Bronchial epithelial cell (primary cell): ENCODE data around the gene ITIH5. TPM values are rescaled to one million over a fixed set of nuclear protein-coding genes. Genes with fewer than 3 reads are reported as not detected.

Source experiments
- DNase-seq: peaks from one replicate; pipeline ENCODE4 v3.0.0-alpha.2; 2010; ENCODE audit warnings: low read depth
- FAIRE-seq: peaks from 2 replicates; lab custom pipeline; 2011; peaks lifted over from hg19 to GRCh38; lab: Jason Lieb, UNC
- H3K27me3 ChIP-seq: 2 replicates; pipeline ENCODE4 v1.5.1; 2011; ENCODE audit warnings: low read length; ENCODE audit not compliant: control insufficient read depth, insufficient read depth
- H3K36me3 ChIP-seq: 2 replicates; pipeline ENCODE4 v1.5.1; 2011; ENCODE audit warnings: low read length; ENCODE audit not compliant: control insufficient read depth, insufficient read depth
- H3K4me3 ChIP-seq: 2 replicates; pipeline ENCODE4 v1.5.1; 2011; ENCODE audit warnings: mild to moderate bottlenecking, low read depth, low read length, control low read depth
- total RNA-seq: library from RNA; depleted of rRNA; stranded (reverse); fragments of >200 nt; gene quantifications from 2 replicates; pipeline ENCODE4 v1.2.1, GENCODE V29; 2014
- TF ChIP-seq, protein P1 (sequence below): IDR thresholded peaks from 2 replicates; pipeline ENCODE4 v1.5.1; 2011; ENCODE audit warnings: mild to moderate bottlenecking, moderate library complexity, low read length, control low read depth, inconsistent platforms; ENCODE audit not compliant: insufficient read depth, severe bottlenecking

Gene ITIH5
- total RNA-seq, 1 donor from 2014 or later: not detected

- TF ChIP-seq, protein P1, sequence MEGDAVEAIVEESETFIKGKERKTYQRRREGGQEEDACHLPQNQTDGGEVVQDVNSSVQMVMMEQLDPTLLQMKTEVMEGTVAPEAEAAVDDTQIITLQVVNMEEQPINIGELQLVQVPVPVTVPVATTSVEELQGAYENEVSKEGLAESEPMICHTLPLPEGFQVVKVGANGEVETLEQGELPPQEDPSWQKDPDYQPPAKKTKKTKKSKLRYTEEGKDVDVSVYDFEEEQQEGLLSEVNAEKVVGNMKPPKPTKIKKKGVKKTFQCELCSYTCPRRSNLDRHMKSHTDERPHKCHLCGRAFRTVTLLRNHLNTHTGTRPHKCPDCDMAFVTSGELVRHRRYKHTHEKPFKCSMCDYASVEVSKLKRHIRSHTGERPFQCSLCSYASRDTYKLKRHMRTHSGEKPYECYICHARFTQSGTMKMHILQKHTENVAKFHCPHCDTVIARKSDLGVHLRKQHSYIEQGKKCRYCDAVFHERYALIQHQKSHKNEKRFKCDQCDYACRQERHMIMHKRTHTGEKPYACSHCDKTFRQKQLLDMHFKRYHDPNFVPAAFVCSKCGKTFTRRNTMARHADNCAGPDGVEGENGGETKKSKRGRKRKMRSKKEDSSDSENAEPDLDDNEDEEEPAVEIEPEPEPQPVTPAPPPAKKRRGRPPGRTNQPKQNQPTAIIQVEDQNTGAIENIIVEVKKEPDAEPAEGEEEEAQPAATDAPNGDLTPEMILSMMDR: no peak
- Histone ChIP-seq H3K36me3 (no peaks in the 10 kb centered on the region), H3K27me3 (no peaks in the 10 kb centered on the region), H3K4me3 (no peak overlapping the region)
- DNase-seq: no peak
- FAIRE-seq: no peak
Measured at GRCh38 chr10:7544203-7544602, 122.6 kb downstream of the ITIH5 start.

DNA sequence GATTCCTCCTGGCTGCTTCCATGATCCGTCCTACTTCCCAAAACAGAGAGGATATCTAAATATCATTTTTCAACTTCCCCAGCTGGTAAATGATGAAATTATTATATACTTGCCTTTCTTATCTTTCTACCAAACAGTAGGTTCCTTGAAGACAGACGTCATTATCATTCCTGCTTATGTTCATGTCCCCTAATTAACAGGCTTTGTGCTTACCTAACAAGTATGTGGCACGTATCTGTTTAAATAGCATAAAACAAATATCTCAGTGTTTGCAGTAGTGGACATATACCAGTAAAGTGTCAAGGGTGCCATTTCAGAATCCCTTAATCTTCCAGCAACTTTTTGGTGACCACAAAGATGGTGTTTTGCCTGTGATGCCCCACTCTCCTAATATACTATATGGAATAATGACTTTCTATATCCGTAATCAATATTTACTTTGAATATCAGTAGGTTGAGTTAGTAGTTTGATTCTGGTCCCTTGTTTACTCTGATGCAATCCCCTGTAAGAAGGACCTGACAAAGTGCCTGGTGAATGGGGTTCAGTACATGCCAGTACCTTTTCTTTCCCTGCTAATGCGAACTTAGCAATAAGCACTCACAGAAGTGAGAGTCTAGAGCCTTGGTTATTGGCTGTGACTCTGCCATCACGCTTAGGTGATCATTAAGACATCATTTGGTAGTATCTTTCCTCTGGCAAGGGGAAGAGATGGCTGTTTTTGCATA, 124.4 kb downstream of the ITIH5 start:
- TF ChIP-seq, protein P1: no peak
- Histone ChIP-seq H3K27me3 (no peaks in the 10 kb centered on the region), H3K4me3 (no peak overlapping the region), H3K36me3 (no peaks in the 10 kb centered on the region)
- DNase-seq (no peak), FAIRE-seq (no peak)

DNA sequence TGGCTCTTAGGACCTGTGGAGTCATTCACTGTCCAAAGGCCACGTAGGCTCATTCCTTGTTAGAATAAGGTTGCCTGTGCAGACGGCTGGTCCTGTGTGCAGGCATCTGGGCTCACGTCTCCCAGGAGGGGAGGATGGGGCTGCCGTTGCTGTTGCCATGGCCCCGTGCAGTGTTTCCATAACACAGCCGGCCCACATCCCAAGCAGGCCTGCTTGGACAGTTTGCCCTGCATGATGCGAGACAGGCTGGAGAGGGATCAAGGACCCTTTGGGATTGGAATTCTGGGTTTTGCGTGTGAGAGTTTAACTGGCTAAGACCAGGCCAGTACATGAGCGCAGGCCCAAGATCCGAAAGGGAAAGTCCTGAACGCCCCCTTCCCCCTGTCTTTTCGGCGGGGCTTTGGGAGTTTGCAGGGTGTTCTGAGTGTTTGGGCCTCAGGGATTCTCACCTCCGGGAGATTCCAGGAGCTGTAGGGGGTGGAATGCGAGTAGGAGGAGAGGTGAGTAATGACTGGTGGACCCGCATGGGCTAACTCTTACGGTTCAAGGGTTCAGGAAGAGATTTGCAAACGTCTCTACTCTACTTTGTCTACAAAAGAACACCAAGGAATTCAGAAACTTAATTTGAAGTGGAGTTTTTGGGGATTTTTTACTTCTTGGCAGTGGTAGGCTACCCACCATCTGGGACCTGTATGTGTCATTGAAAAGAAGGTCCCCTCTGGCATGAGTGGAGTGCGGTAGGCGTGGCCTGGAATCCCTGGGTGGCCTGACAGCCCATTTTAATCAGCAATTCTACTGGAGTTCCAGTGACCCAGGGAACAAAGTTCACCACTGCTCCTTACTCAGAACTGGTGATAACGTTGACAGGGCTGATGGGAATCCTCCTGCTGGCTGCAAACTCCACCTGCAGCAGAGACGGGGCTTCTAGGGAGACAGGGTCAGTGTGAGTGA, 125.4 kb downstream of the ITIH5 start:
- H3K4me3 ChIP-seq: no peak overlapping the region
- FAIRE-seq (no peak), DNase-seq (no peak)
- TF ChIP-seq, protein P1: no peak
- no peaks in the 10 kb centered on the region for H3K36me3 ChIP-seq
- H3K27me3 ChIP-seq: no peaks in the 10 kb centered on the region

DNA sequence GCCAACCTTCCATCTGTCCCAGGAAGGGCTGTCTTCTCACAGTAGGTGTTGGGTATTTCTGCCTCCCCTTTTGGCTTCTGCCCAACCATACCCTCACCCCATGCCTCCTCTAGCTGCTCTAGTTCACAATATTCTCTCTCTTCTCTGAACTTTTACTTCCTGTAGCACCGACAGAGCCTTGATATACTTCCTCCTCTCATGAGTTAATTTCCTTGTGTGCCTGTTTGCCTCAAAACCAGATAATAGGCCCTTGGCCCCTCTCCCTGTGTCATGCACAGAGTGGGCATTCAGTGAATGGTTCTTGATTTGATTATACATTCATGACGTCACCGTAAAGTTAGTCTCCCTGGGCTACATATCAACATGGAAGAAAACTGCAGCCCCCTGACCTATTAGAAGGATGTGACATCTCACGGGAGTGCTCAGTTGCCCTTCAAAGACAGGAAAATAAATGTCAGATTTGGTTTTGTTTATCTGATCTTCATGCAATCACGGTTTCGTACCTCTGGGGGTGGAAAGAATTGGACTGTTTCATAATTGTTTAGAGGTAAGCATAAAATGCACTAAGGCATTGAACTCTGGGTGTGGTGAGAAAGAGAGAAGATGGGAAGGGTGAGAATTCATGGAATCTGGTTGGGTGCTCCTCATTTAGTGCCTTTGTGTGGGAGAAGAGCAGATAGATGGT, 127.7 kb downstream of the ITIH5 start:
- H3K27me3 ChIP-seq: no peaks in the 10 kb centered on the region
- DNase-seq: no peak
- H3K4me3 ChIP-seq: no peak overlapping the region
- no peaks in the 10 kb centered on the region for H3K36me3 ChIP-seq
- no peak for FAIRE-seq
- TF ChIP-seq, protein P1: no peak

DNA sequence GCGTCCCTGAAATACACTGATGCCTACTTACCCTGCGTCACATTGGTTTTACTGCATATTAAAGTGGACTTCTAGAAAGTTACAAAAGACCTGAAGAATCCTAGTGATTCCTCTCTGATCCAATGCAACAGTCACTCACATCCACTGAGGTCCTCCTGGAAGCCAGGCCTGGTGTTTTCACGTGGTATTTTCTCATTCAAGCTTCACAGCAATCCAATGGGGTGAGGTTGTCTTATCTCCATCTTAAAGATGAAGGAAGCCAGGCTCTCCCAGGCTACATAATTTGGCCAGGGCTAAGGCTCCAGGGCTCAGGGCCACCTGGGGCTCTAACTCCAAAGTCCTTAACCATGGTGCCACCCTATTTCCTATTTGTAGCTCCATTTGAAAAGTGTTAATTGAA, 129.6 kb downstream of the ITIH5 start:
- H3K27me3 ChIP-seq: no peaks in the 10 kb centered on the region
- DNase-seq (no peak), FAIRE-seq (no peak)
- TF ChIP-seq, protein P1: no peak
- H3K36me3 ChIP-seq: no peaks in the 10 kb centered on the region
- no peak overlapping the region for H3K4me3 ChIP-seq
